ENCODE data around the gene LRRC36. TPM values are rescaled to one million over a fixed set of nuclear protein-coding genes. Genes with fewer than 3 reads are reported as not detected.

LRRC36 gene
- total and polyA plus RNA-seq, 2 of the 8 experiments (the other 6 are each of a cell fraction or from before 2014, with no cell fraction given) = 0.15 TPM; not detected in 1

GRCh38 chr16:67298277-67298676 lies 28.3 kb upstream of the LRRC36 start:
- H4K91ac ChIP-seq (replicated peaks; ENCODE audit: insufficient read length, low read length) = no peak overlapping the region
- no peak overlapping the region for H2BK15ac ChIP-seq (ENCODE audit: low read length)
- no peak overlapping the region for H3K56ac ChIP-seq (replicated peaks; ENCODE audit: insufficient read length, low read depth, low read length)
- H3K4me2 ChIP-seq (ENCODE audit: insufficient read depth in 1 of 2, low read depth in 2 of 2, low read length in 2 of 2) = no peak overlapping the region
- no peak overlapping the region for H2BK120ac ChIP-seq (replicated peaks; ENCODE audit: low read depth, low read length)
- CTCF ChIA-PET (ENCODE audit: partially characterized antibody) = interaction anchor here (1.0 to 11.3 kb wide), 6 partner anchors 10 to 96 kb away, joined by 3 to 93 read pairs (median 4); no protein-coding TSS in a partner anchor
- H3K4me3 ChIP-seq (ENCODE audit: extremely low read depth in 1 of 4, insufficient read depth in 2 of 4, low read depth in 3 of 4, low read length in 4 of 4) = no peak overlapping the region
- H3K4me1 ChIP-seq (replicated peaks in 1 of 4; ENCODE audit: control insufficient read depth in 3 of 4, insufficient read depth in 4 of 4, low read length in 3 of 4) = no peaks in the 10 kb centered on the region; a peak in 1 of 7 replicates
- DNase-seq (ENCODE audit: low read depth in 1 of 2, low spot score in 2 of 2) (no peak), FAIRE-seq (no peak)
- no peak overlapping the region for H3K18ac ChIP-seq (ENCODE audit: extremely low read depth, low read length)
- no peak overlapping the region for H3K9ac ChIP-seq (replicated peaks in 1 of 4; ENCODE audit: extremely low read depth in 1 of 4, low read depth in 3 of 4, low read length in 3 of 4)
- no peak overlapping the region for H3K4ac ChIP-seq (replicated peaks; ENCODE audit: insufficient read length, low read depth, low read length)
- no peak overlapping the region for H3K14ac ChIP-seq (ENCODE audit: insufficient read length)
- no peak overlapping the region for H4K8ac ChIP-seq (ENCODE audit: extremely low read depth, insufficient read depth, low read length)
- H2BK5ac ChIP-seq (ENCODE audit: low read depth, low read length) = no peak overlapping the region
- H4K5ac ChIP-seq (ENCODE audit: insufficient read length, low read depth, low read length) = no peak overlapping the region
- H3K27ac ChIP-seq (ENCODE audit: low read depth, low read length) = no peak overlapping the region
- no peaks in the 10 kb centered on the region for H3K36me3 ChIP-seq (ENCODE audit: control insufficient read depth in 2 of 4, insufficient read depth in 4 of 4, low read length in 3 of 4)
- no peaks in the 10 kb centered on the region for H4K20me1 ChIP-seq (replicated peaks in 1 of 2; ENCODE audit: control insufficient read depth in 1 of 2, insufficient read depth in 2 of 2, low read length in 2 of 2)
- peaks cover 0 to 5% (median 2%) of the 10 kb centered on the region in 4 experiments; a peak in 4 of 7 replicates for H3K27me3 ChIP-seq (replicated peaks in 1 of 4; ENCODE audit: control insufficient read depth in 3 of 4, extremely low read depth in 1 of 4, insufficient read depth in 3 of 4, low read length in 3 of 4)
- H3K79me2 ChIP-seq (ENCODE audit: control insufficient read depth in 1 of 2, insufficient read depth in 2 of 2, low read length in 2 of 2) = no peaks in the 10 kb centered on the region
- H2AK5ac ChIP-seq (ENCODE audit: low read depth, low read length) = no peak overlapping the region
- no peak overlapping the region for H2AFZ ChIP-seq (ENCODE audit: low read length)
- POLR2A ChIA-PET (ENCODE audit: partially characterized antibody) = interaction anchor here (1.5 to 1.7 kb wide), 2 partner anchors 13 to 28 kb away, joined by 3 read pairs; partner anchors contain the start of genes KCTD19 and LRRC36
- no peak overlapping the region for H2BK12ac ChIP-seq (ENCODE audit: low read depth, low read length)
- no peak overlapping the region for H3K23ac ChIP-seq (ENCODE audit: insufficient read length)
- H2BK20ac ChIP-seq (ENCODE audit: low read length) = no peak overlapping the region
- H3K9me3 ChIP-seq (ENCODE audit: insufficient read depth in 2 of 2, low read depth in 1 of 2, low read length in 1 of 2) = no peaks in the 10 kb centered on the region
- no peaks in the 10 kb centered on the region for H3K79me1 ChIP-seq (ENCODE audit: low read depth, low read length)
- H3K23me2 ChIP-seq (ENCODE audit: low read depth, low read length) = no peaks in the 10 kb centered on the region
- TF ChIP-seq NANOG (IDR thresholded peaks at IDR 0.05; ENCODE audit: insufficient read depth, low read depth, low read length, poor library complexity, severe bottlenecking) (no peak), SIRT6 (IDR thresholded peaks at IDR 0.05; ENCODE audit: low read length) (no peak), PHF8 (conservative IDR thresholded peaks at IDR 0.05; ENCODE audit: low read depth, low read length) (no peak), SRF (IDR thresholded peaks at IDR 0.05; ENCODE audit: low read depth, low read length) (no peak), TCF12 (IDR thresholded peaks at IDR 0.05; ENCODE audit: low read depth, low read length) (no peak), SIX5 (IDR thresholded peaks at IDR 0.05; ENCODE audit: low read depth, low read length) (no peak), MAFK (IDR thresholded peaks at IDR 0.05; ENCODE audit: low read depth, low read length) (no peak), NRF1 (IDR thresholded peaks at IDR 0.05; ENCODE audit: low read depth, low read length) (no peak), SP4 (IDR thresholded peaks at IDR 0.05; ENCODE audit: low read length) (no peak)
- 90% methylated on average over 9 of the region's 9 CpGs; no CpG with 5 or more reads in 1 of the 2 experiments for WGBS, 2 experiments (ENCODE audit: extremely low coverage in 1 of 2, insufficient coverage in 1 of 2, insufficient read length in 1 of 2, insufficient replicate concordance in 2 of 2, low coverage in 1 of 2, low lambda C conversion rate in 2 of 2, missing lambda C conversion rate in 1 of 2)
